Measurements from ENCODE around the gene STAB1.
A peak's percentile ranks its signal among the peaks of the same experiment; 100 is the strongest.

STAB1 gene

GRCh38 chr3:52461874-52462273, 33.3 kb upstream of the STAB1 start:
- no peak for DNase-seq (ENCODE audit: low spot score)
- in situ Hi-C loops (cut with MboI; ENCODE audit: low pct_unique_long_range_greater_than_20kb, low sequenced_read_pairs, unreplicated experiment), result no loop called here
- no peak for TF ChIP-seq CTCF (IDR thresholded peaks at IDR 0.05; ENCODE audit: extremely low read depth, insufficient read depth, missing control alignments)

DNA sequence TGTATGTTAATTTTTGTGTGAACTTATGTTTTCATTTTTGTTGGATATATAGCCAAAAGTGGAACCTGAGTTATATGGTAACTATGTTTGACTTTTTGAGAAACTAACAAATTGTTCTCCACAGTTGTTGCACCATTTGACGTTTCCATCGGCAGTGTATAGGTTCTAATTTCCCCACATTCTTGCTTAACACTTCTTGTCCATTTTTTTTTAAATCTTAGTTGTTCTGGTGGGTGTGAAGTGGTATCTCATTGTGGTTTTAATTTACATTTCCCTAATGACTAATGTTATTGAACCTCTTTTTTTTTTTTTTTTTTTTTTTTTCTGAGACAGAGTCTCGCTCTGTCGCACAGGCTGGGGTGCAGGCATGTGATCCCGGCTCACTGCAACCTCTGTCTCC, 31.7 kb upstream of the STAB1 start:
- TF ChIP-seq CTCF (IDR thresholded peaks at IDR 0.05; ENCODE audit: extremely low read depth, insufficient read depth, missing control alignments), result no peak
- in situ Hi-C loops (cut with MboI; ENCODE audit: low pct_unique_long_range_greater_than_20kb, low sequenced_read_pairs, unreplicated experiment), result no loop called here
- no peak for DNase-seq (ENCODE audit: low spot score)

- in situ Hi-C loops (cut with MboI; ENCODE audit: low pct_unique_long_range_greater_than_20kb, low sequenced_read_pairs, unreplicated experiment), result no loop called here
Measured at GRCh38 chr3:52468336-52468735, 26.8 kb upstream of the STAB1 start.

DNA sequence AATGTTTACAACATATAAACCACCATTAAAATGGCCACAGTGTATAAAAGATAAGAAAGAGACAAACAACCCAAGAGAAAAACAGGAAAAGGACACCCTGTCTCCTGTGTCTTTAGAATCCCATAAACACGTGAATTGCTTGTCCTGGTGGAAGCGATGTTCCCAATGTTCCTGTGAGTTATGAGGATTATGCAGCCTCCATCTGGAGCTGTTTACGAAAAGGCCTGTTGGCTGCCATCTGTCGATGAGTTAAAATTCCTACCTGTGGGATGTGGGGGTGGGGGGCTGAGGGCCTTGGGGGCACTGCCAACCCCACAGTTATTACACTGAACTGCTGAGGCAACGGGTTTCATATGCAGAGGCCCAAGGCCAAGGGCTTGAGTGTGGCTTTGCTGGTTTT, 26.1 kb upstream of the STAB1 start:
- in situ Hi-C loops (cut with MboI; ENCODE audit: low pct_unique_long_range_greater_than_20kb, low sequenced_read_pairs, unreplicated experiment), result no loop called here
- no peak for TF ChIP-seq CTCF (IDR thresholded peaks at IDR 0.05; ENCODE audit: extremely low read depth, insufficient read depth, missing control alignments)
- no peak for DNase-seq (ENCODE audit: low spot score)

More at GRCh38 chr3:52468336-52468735, 26.8 kb upstream of the STAB1 start:
- TF ChIP-seq CTCF (IDR thresholded peaks at IDR 0.05; ENCODE audit: extremely low read depth, insufficient read depth, missing control alignments), result no peak
- no peak for DNase-seq (ENCODE audit: low spot score)

- no peak for DNase-seq (ENCODE audit: low spot score)
- in situ Hi-C loops (cut with MboI; ENCODE audit: low pct_unique_long_range_greater_than_20kb, low sequenced_read_pairs, unreplicated experiment), result no loop called here
- no peak for TF ChIP-seq CTCF (IDR thresholded peaks at IDR 0.05; ENCODE audit: extremely low read depth, insufficient read depth, missing control alignments)
Measured at GRCh38 chr3:52470920-52471319, 24.2 kb upstream of the STAB1 start.

- DNase-seq (ENCODE audit: low spot score), result no peak
- peak; percentile 75 for TF ChIP-seq CTCF (IDR thresholded peaks at IDR 0.05; ENCODE audit: extremely low read depth, insufficient read depth, missing control alignments)
- in situ Hi-C loops (cut with MboI; ENCODE audit: low pct_unique_long_range_greater_than_20kb, low sequenced_read_pairs, unreplicated experiment), result no loop called here
Measured at GRCh38 chr3:52471371-52472238, 23.5 kb upstream of the STAB1 start.
